ENCODE data around the gene CCDC194. TPM values are rescaled to one million over a fixed set of nuclear protein-coding genes. Genes with fewer than 3 reads are reported as not detected.

Gene CCDC194
- total and polyA plus RNA-seq, 2 experiments from 2014 or later = not detected

GRCh38 chr19:17420475-17420924 lies 26.5 kb upstream of the CCDC194 start:
- peaks cover 7% of the 10 kb centered on the region for H3K4me1 ChIP-seq (ENCODE audit: insufficient read depth)
- WGBS (ENCODE audit: low lambda C conversion rate, missing lambda C conversion rate) = 12% methylated on average over 21 of the region's 25 CpGs
- peak; percentile 46 for DNase-seq (ENCODE audit: low spot score)

DNA sequence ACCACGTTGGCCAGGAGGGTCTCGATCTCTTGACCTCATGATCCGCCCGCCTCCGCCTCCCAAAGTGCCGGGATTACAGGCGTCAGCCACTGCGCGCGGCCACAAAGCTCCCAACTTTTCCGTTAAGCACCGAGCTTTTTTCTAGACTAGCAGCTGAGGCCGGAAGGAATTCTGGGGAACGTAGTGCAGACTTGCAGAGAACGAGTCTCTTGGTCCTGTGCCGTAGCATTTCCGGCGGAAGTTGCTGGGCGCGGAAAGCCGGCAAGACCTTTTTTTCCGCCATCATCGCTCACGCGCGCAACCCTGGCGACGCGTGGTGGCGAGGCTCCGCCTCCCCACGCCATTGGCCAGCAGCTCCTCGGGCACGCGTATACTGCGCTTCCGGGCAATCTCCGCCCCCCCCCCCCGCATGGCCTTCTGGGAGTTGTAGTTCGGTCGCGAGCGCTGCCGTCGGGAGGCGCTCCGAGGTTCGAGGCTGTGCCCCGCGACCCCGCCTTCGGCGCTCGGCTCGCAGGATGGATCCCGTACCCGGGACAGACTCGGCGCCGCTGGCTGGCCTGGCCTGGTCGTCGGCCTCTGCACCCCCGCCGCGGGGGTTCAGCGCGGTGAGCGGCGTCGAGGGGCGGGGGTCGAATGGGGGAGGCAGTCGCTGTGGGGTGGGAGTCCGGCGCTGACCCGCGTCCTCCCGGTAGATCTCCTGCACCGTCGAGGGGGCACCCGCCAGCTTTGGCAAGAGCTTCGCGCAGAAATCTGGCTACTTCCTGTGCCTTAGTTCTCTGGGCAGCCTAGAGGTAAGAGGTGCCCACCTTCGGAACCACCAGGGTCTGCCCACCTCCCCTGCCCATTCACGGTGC lies 25.9 kb upstream of the CCDC194 start, which contains the start of gene MVB12A:
TSS of gene MVB12A (plus strand) at position 427 of the 854 bp plus-strand sequence. CDS start at position 516, 89 bp downstream.
- DNase-seq (ENCODE audit: low spot score) = peak; percentile 98
- WGBS (ENCODE audit: low lambda C conversion rate, missing lambda C conversion rate) = 2% methylated on average over 55 of the region's 85 CpGs
- TF ChIP-seq, protein P1, sequence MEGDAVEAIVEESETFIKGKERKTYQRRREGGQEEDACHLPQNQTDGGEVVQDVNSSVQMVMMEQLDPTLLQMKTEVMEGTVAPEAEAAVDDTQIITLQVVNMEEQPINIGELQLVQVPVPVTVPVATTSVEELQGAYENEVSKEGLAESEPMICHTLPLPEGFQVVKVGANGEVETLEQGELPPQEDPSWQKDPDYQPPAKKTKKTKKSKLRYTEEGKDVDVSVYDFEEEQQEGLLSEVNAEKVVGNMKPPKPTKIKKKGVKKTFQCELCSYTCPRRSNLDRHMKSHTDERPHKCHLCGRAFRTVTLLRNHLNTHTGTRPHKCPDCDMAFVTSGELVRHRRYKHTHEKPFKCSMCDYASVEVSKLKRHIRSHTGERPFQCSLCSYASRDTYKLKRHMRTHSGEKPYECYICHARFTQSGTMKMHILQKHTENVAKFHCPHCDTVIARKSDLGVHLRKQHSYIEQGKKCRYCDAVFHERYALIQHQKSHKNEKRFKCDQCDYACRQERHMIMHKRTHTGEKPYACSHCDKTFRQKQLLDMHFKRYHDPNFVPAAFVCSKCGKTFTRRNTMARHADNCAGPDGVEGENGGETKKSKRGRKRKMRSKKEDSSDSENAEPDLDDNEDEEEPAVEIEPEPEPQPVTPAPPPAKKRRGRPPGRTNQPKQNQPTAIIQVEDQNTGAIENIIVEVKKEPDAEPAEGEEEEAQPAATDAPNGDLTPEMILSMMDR (IDR thresholded peaks at IDR 0.05; ENCODE audit: poor library complexity) = no peak
- TF ChIP-seq EZH2 (IDR thresholded peaks at IDR 0.05; ENCODE audit: borderline replicate concordance) = no peak
- TF ChIP-seq EZH2phosphoT487 (IDR thresholded peaks at IDR 0.05; ENCODE audit: low read depth, severe bottlenecking, unreplicated experiment) = no peak
- Histone ChIP-seq H3K9me3 (ENCODE audit: low read depth) (no peaks in the 10 kb centered on the region), H3K4me2 (peak within 1 kb of the TSS; percentile 95), H3K4me3 (peak within 1 kb of the TSS; percentile 65), H3K27me3 (no peaks in the 10 kb centered on the region), H3K79me2 (peaks cover 2% of the 10 kb centered on the region), H2AFZ (peak within 1 kb of the TSS; percentile 80), H3K9me2 (replicated peaks; ENCODE audit: insufficient read depth) (no peaks in the 10 kb centered on the region), H3K27ac (peak within 1 kb of the TSS; percentile 76), H3K4me1 (ENCODE audit: insufficient read depth) (peaks cover 12% of the 10 kb centered on the region), H4K20me1 (ENCODE audit: insufficient read depth, poor library complexity, severe bottlenecking) (no peaks in the 10 kb centered on the region), H3K36me3 (replicated peaks; ENCODE audit: insufficient read depth, low read depth) (no peaks in the 10 kb centered on the region)

More at GRCh38 chr19:17420475-17420924, 26.5 kb upstream of the CCDC194 start:
- Histone ChIP-seq H3K9me3 (ENCODE audit: low read depth) (no peaks in the 10 kb centered on the region), H3K27ac (no peak overlapping the region), H3K9me2 (replicated peaks; ENCODE audit: insufficient read depth) (no peaks in the 10 kb centered on the region), H2AFZ (peak overlapping the region; percentile 80), H3K79me2 (peaks cover 2% of the 10 kb centered on the region), H3K4me2 (peak overlapping the region; percentile 95), H3K4me3 (peak overlapping the region; percentile 65), H3K36me3 (replicated peaks; ENCODE audit: insufficient read depth, low read depth) (no peaks in the 10 kb centered on the region), H3K27me3 (no peaks in the 10 kb centered on the region), H4K20me1 (ENCODE audit: insufficient read depth, poor library complexity, severe bottlenecking) (no peaks in the 10 kb centered on the region)
- TF ChIP-seq EZH2 (IDR thresholded peaks at IDR 0.05; ENCODE audit: borderline replicate concordance) = no peak
- TF ChIP-seq, protein P1 (IDR thresholded peaks at IDR 0.05; ENCODE audit: poor library complexity) = peak; percentile 23

DNA sequence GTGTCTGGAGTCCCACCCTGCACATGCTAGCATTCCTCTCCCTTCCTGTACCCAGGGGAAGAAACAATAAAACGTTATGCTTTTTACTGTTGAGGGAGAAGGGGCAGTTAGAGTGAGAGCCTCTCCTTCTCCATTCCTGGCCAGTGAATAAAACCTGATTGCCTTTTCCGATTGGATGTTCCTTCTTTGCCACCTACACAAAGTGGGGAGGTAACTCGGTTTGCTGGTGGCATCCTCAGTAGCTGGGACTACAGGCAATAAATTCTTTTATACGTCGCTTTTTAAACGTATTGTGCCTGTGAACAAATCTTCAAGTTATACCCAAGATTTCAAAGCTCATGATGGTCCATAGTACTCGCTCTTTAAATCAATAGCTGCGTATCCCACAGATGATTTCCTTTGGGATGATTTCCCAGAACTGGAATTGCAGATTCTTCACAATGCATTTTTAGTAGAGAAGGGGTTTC lies 25.2 kb upstream of the CCDC194 start:
- peak overlapping the region; percentile 13 for H3K4me3 ChIP-seq
- TF ChIP-seq EZH2 (IDR thresholded peaks at IDR 0.05; ENCODE audit: borderline replicate concordance) (no peak), EZH2phosphoT487 (IDR thresholded peaks at IDR 0.05; ENCODE audit: low read depth, severe bottlenecking, unreplicated experiment) (no peak)
- TF ChIP-seq, protein P1 (IDR thresholded peaks at IDR 0.05; ENCODE audit: poor library complexity) = no peak

More for the DNA sequence above, 25.2 kb upstream of the CCDC194 start:
- Histone ChIP-seq H3K27ac (peak overlapping the region; percentile 76), H3K9me3 (ENCODE audit: low read depth) (no peaks in the 10 kb centered on the region), H3K4me2 (peak overlapping the region; percentile 75), H3K36me3 (replicated peaks; ENCODE audit: insufficient read depth, low read depth) (no peaks in the 10 kb centered on the region), H4K20me1 (ENCODE audit: insufficient read depth, poor library complexity, severe bottlenecking) (no peaks in the 10 kb centered on the region), H3K4me1 (ENCODE audit: insufficient read depth) (peaks cover 12% of the 10 kb centered on the region), H3K79me2 (peaks cover 2% of the 10 kb centered on the region), H3K27me3 (no peaks in the 10 kb centered on the region), H3K9me2 (replicated peaks; ENCODE audit: insufficient read depth) (no peaks in the 10 kb centered on the region), H2AFZ (peak overlapping the region; percentile 64)
- 32% methylated on average over 8 of the region's 8 CpGs for WGBS (ENCODE audit: low lambda C conversion rate, missing lambda C conversion rate)
- no peak for DNase-seq (ENCODE audit: low spot score)
